ENCODE data around the gene TMEM54.

TMEM54 gene

DNA sequence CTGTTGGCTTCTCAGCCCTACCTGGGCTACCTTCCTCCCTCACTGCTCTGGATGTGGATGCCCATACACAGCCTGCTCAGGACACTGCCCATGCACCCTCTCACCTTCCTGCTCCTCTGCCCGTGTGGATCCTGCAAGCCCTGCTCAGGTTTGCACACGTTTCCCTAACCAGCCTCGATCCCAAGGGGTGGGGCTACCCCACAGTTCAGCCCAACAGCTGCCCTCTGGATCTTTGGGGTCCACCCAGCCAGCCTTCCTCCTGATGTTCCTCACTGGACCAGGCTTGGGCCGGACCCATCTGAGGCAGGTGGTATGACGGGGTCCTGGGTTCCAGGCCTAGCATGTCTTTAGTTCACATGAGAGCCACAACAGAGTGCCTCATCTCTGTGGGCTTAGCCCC lies 4.7 kb downstream of the TMEM54 start:
- Histone ChIP-seq H2AFZ (ENCODE audit: low read length) (no peak overlapping the region), H3K4me3 (ENCODE audit: low read depth, low read length, poor library complexity, severe bottlenecking) (no peak overlapping the region), H3K9me2 (ENCODE audit: low read depth, low read length) (no peaks in the 10 kb centered on the region), H3K4me2 (ENCODE audit: low read length) (no peak overlapping the region), H3K9ac (ENCODE audit: low read length) (no peak overlapping the region), H3K36me3 (ENCODE audit: insufficient read depth, low read length) (no peaks in the 10 kb centered on the region), H3F3A (ENCODE audit: insufficient read depth, low read length) (no peaks in the 10 kb centered on the region), H3K4me1 (ENCODE audit: insufficient read depth, low read length, severe bottlenecking) (no peaks in the 10 kb centered on the region), H4K20me1 (ENCODE audit: insufficient read depth, low read length) (no peaks in the 10 kb centered on the region), H3K79me2 (ENCODE audit: insufficient read depth, low read length) (no peaks in the 10 kb centered on the region), H3K27ac (ENCODE audit: low read depth, low read length, poor library complexity, severe bottlenecking) (no peak overlapping the region), H3K27me3 (ENCODE audit: insufficient read depth, low read length) (peaks cover 5% of the 10 kb centered on the region; the same call in 1 of the 2 replicates), H3K9me3 (ENCODE audit: low read length) (no peaks in the 10 kb centered on the region)
- no peak for TF ChIP-seq EZH2 (IDR thresholded peaks at IDR 0.05; ENCODE audit: borderline replicate concordance, low read length)

DNA sequence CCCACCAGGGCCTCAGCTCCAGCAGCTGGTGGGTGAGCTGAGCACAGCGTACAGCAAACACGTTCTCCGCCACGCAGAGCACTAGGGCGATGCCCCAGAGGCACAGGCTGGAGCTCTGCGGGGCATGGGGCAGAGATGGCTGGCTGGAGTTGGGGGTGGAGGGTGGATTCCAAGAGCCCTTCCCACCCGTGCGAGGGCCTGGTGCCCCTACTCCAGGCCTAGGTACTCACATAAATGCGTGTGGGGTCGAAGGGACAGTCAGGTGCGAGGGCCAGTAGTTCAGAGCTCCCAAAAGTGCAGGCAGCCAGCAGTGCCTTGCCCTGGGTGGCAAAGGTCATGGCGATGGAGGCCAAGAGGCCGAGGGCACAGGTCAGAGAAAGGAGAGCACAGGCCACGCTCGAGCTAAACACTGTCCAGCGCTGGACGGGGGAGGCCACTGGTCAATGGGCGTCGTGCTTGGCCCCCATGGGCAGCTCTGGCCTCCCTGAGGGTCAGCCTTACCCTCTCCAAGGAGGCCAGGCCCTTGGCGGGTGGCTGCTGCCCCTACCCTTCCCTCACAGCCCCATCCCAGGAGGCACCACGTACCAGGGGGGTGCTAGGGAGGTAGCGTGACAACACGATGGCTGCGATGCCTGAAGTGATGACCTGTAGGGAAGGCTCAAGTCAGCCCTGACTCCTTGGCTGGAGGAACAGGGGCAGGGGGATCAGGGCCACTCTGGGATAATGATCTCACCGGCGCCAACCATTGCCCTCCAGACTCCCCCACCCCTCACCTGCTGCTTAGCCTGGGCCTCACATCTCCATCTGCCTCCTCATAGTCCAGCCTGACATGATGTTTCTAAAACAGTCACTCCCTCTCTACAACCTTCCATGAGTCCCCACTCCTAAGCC lies 5.6 kb downstream of the TMEM54 start:
- Histone ChIP-seq H3K36me3 (ENCODE audit: insufficient read depth, low read length) (no peaks in the 10 kb centered on the region), H3K27me3 (ENCODE audit: insufficient read depth, low read length) (peaks cover 6% of the 10 kb centered on the region; the same call in 1 of the 2 replicates), H3K4me3 (ENCODE audit: low read depth, low read length, poor library complexity, severe bottlenecking) (no peak overlapping the region), H3F3A (ENCODE audit: insufficient read depth, low read length) (no peaks in the 10 kb centered on the region), H3K9ac (ENCODE audit: low read length) (no peak overlapping the region), H3K4me1 (ENCODE audit: insufficient read depth, low read length, severe bottlenecking) (no peaks in the 10 kb centered on the region), H3K9me2 (ENCODE audit: low read depth, low read length) (no peaks in the 10 kb centered on the region), H3K79me2 (ENCODE audit: insufficient read depth, low read length) (no peaks in the 10 kb centered on the region), H3K9me3 (ENCODE audit: low read length) (no peaks in the 10 kb centered on the region), H4K20me1 (ENCODE audit: insufficient read depth, low read length) (no peaks in the 10 kb centered on the region), H3K27ac (ENCODE audit: low read depth, low read length, poor library complexity, severe bottlenecking) (no peak overlapping the region), H2AFZ (ENCODE audit: low read length) (no peak overlapping the region), H3K4me2 (ENCODE audit: low read length) (no peak overlapping the region)
- no peak for TF ChIP-seq EZH2 (IDR thresholded peaks at IDR 0.05; ENCODE audit: borderline replicate concordance, low read length)
- TF ChIP-seq, protein P1, sequence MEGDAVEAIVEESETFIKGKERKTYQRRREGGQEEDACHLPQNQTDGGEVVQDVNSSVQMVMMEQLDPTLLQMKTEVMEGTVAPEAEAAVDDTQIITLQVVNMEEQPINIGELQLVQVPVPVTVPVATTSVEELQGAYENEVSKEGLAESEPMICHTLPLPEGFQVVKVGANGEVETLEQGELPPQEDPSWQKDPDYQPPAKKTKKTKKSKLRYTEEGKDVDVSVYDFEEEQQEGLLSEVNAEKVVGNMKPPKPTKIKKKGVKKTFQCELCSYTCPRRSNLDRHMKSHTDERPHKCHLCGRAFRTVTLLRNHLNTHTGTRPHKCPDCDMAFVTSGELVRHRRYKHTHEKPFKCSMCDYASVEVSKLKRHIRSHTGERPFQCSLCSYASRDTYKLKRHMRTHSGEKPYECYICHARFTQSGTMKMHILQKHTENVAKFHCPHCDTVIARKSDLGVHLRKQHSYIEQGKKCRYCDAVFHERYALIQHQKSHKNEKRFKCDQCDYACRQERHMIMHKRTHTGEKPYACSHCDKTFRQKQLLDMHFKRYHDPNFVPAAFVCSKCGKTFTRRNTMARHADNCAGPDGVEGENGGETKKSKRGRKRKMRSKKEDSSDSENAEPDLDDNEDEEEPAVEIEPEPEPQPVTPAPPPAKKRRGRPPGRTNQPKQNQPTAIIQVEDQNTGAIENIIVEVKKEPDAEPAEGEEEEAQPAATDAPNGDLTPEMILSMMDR (IDR thresholded peaks at IDR 0.05; ENCODE audit: low read length) = no peak

DNA sequence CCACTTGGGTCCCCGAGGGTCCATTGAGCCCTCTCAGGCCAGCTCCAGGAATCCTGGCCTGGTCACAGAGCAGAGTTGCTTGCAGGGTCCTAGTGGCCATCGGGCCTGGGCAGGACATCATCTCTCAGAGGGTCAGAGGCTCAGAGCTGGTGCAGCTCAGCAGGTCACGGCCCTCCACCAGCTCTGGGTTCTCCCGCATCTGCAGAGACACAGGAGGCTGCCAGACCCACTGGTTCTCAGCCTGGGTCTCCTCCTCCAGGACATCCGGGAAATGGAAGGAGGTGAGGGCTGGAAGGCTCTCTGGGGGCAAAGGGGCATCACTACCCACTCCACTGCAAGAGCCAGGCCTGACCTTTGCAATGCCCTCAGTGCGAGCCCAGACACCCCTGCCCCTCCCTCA lies 6.5 kb downstream of the TMEM54 start:
- no peaks in the 10 kb centered on the region for H3K79me2 ChIP-seq (ENCODE audit: insufficient read depth, low read length)
- H3K4me3 ChIP-seq (ENCODE audit: low read depth, low read length, poor library complexity, severe bottlenecking) = no peak overlapping the region
- H3K27ac ChIP-seq (ENCODE audit: low read depth, low read length, poor library complexity, severe bottlenecking) = no peak overlapping the region
- H3K36me3 ChIP-seq (ENCODE audit: insufficient read depth, low read length) = no peaks in the 10 kb centered on the region
- no peak for TF ChIP-seq EZH2 (IDR thresholded peaks at IDR 0.05; ENCODE audit: borderline replicate concordance, low read length)
- TF ChIP-seq, protein P1 (IDR thresholded peaks at IDR 0.05; ENCODE audit: low read length) = no peak
- H2AFZ ChIP-seq (ENCODE audit: low read length) = no peak overlapping the region
- no peak overlapping the region for H3K9ac ChIP-seq (ENCODE audit: low read length)
- H3F3A ChIP-seq (ENCODE audit: insufficient read depth, low read length) = no peaks in the 10 kb centered on the region
- no peak overlapping the region for H3K4me2 ChIP-seq (ENCODE audit: low read length)
- H3K9me2 ChIP-seq (ENCODE audit: low read depth, low read length) = no peaks in the 10 kb centered on the region
- H3K27me3 ChIP-seq (ENCODE audit: insufficient read depth, low read length) = peaks cover 5% of the 10 kb centered on the region; the same call in 1 of the 2 replicates
- H3K4me1 ChIP-seq (ENCODE audit: insufficient read depth, low read length, severe bottlenecking) = no peaks in the 10 kb centered on the region
- no peaks in the 10 kb centered on the region for H4K20me1 ChIP-seq (ENCODE audit: insufficient read depth, low read length)
- no peaks in the 10 kb centered on the region for H3K9me3 ChIP-seq (ENCODE audit: low read length)

Measured in OCI-LY1 (cell line).